Muscle of back (tissue), 11 donors: ENCODE data around the gene NFKBIA. TPM values are rescaled to one million over a fixed set of nuclear protein-coding genes. Genes with fewer than 3 reads are reported as not detected.
"Not testable (repeated sequence)": the region's sequence is repeated elsewhere in the genome, so short reads cannot be mapped to it uniquely, and the experiment has no call there.

ENCODE experiments used
- DNase-seq, 3 donors: peaks; one replicate each; pipeline versions ENCODE4 v3.0.0 to v3.0.0-alpha.2; 2013
- polyA plus RNA-seq, 10 donors: library from polyadenylated mRNA; unstranded; fragments of 120-200 nt; gene quantifications; one replicate each; pipeline ENCODE4 v1.2.1, GENCODE V29; 2013; ENCODE audit not compliant: insufficient read length in 10 of 10

NFKBIA gene
- polyA plus RNA-seq, 10 donors, result 35.5 to 64.4 (median 47.9) TPM

DNA sequence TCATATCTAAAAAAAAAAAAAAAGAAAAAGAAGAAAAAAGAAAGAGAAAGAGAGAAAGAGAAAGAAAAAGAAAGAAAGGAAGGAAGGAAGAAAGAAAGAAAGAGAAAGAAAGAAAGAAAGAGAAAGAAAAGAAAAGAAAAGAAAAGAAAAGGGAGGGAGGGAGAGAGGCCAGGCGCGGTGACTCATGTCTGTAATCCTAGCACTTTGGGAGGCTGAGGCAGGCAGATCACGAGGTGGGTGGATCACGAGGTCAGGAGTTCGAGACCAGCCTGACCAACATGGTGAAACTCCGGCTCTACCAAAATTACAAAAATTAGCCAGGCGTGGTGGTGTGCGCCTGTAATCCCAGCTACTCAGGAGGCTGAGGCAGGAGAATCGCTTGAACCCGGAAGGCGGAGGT is 31.3 kb downstream of the NFKBIA start:
- DNase-seq, result not testable (repeated sequence)

DNA sequence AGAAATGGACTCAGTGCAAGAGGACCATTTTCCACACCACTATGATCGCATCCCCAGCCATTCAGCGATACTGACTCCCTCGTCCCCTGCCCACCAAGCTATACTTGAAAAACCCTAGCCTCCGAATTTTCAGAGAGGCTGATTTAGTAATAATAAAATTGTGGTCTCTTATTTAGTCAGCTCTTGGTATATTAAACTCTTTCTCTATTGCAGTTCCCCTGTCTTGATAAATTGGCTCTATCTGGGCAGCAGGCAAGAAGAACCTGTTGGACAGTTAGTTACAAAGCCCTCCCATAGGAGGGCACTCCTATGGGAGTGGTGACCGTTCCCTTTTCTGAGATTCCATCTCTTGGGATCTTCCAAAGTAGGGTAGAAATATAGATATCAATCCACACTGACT is 33.6 kb downstream of the NFKBIA start:
- no peak for DNase-seq

DNA sequence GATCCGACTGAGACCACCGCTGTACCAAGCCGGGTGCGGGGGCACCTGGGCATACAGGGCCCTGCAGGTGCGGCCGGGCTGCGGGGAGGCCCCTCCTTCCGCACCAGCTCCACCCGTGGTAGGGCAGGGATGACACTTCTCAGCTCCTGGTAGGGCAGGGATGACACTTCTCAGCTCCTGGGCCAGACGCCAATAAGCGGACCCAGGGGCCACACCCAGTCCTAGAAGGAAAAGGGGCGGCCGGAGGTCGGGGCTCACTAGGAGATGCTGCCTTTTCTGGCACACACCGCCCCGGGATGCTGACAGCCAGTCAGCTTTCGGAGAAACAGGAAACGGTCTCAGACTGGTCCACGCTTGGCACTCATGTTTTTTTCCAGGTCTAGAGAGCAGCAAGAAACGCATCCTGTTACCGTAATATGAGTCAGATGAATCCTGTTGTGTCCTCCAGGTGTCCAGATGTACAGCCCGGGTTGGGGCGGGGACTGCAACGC is 34.8 kb downstream of the NFKBIA start:
- peak in 1 of 3 donors; percentile 52 for DNase-seq

DNA sequence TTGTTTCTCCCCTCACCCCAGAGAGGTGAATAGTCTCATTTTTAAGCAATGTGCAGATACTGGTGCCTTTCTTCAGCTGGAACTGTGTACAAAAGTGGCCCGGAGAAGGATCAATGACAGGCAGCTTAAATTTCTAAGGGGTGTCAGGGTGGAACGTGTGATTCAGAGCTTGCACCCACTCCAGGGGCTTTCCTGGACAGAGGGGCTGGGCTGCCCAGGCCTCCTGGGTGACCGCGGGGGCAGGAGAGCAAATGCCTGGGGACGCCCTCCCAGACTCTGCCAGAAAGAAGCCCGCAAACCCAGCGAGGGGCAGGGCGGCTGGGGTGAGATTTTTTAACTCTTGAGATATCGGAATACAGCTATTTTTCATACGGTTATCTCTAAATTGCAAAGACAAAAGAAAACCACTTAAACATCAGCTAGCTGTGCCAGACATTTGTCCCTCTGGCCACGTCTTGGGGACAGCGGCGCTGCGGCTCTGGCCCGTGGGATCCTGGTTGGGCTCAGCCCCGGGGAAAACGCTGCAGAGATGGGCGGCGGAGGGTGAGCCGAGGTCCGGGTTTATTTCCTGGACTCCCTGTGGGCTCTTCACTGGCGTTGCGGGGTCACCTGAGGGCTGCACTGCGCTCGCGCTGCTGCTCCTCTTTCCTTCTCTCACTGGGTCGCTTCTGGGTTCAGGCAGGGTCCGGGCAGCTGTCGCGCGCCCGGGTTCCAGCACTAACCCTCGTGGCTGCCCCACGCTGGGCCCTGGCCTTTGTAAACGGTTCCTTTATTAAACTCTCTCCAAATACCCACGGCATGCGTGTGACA is 35.8 kb downstream of the NFKBIA start:
- no peak for DNase-seq

DNA sequence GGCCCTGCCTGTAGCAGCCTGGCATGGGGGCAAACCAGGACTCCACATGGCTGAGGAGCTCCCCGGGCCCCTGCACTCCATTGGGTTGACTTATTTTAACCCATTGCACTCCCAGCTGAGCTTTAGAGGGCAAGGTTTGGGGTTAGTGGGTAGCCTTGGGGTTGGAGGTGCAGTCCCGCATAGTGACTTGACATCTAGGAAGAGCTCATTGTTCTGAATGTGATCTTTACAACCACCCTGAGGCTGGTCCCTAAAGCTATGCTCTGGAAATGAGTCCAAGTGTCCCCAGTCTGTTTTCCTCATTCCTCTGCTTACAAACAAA is 36.4 kb downstream of the NFKBIA start:
- DNase-seq, result no peak

DNA sequence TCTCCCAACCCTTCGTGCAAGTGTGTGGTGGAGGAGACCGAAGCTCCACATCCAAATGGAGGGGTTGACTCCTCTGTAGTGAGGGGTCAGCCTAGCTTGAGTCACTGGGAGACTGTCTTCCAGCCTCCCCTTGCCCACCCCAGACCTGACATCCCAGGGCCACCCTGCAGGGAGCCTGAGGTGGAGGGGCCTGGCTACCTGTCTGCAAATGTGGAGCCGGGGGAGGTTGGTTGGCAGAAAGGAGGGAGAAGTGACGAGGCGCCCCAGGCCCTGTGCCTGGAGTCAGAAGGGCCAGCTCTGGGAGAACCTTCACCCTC is 37.5 kb downstream of the NFKBIA start:
- DNase-seq, result no peak

DNA sequence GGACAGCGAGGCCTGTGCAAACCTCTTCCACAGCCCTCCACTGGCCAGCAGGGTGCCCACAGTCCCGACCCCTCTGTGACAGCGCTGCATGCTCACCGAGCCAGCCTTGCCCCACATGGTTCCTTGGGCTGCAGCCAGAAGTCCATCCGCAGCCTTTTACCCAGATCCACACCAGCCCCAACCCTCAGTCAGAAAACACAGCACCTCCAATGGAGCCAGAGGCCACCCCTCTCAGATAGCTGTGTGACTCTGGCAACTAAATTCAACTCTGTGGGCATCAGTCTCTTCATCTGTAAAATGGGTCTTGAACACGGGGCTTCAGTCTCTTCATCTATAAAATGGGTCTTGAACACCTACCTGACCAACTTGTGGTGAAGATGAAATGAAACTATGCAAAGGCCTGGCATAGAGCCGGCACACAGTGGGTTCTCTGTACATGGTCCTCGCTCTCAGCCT is 38.0 kb downstream of the NFKBIA start:
- no peak for DNase-seq

DNA sequence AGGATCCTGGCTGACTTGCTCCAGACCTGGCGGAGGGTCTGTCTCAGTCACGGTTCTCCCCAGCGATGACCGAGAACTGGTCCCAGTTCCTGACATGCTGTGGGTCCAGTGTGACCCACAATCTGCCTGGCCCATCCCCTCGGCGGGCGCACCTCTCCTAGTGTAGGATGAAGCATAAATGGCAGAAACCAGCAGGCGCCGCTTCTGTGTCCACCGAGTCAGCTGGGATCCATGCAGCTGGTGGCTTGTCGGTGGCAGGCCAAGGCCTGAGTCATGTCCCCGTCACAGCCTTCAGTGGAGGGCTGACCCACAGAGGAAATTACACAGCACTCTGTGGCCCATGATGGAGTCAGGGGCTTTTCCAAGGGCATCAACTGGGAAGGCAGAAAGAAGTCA is 38.5 kb downstream of the NFKBIA start:
- no peak for DNase-seq

DNA sequence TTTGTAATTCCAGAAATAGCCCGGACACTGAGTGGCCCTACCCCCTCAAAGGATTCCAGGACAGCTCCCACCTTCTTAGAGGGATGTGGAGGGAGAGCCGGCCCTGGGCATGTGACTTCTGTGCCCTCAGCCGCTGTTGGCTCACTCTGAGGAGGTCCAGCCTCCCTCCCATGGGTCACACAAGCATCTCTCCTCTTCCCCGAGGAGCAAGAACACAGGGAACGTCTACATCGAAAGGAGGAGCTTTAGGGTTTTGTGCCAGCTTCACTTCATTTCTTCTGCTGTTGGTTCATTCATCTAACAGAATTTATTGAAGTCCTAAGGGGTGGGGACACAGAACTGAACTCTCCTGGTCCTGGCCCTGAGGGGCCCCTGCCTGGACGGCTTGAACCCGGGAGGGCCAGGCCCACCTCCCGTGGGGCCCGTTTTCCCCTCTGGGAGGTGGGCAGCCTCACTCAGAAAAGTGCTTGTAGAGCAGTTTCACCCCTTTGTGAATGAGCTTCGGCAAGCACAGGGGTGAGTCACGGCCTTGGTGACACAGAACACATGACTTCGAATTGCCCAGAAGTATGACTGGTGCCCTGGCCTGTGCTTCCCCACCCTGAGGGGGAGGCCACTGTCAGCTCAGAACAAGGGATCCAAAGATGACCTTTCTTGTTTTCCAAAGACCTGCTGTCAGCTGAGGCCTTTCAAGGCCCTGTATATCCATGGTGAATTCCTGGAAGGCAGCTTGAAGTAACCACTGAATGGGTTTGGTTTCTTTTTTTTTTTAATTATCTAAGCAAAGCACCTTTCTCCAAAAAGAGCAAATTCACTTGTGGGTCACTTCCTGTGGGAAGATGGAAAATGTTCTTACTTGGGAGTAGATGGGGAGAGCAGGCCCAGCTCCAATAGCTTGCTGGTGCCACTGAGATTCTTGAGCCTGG is 39.2 kb downstream of the NFKBIA start:
- no peak for DNase-seq

DNA sequence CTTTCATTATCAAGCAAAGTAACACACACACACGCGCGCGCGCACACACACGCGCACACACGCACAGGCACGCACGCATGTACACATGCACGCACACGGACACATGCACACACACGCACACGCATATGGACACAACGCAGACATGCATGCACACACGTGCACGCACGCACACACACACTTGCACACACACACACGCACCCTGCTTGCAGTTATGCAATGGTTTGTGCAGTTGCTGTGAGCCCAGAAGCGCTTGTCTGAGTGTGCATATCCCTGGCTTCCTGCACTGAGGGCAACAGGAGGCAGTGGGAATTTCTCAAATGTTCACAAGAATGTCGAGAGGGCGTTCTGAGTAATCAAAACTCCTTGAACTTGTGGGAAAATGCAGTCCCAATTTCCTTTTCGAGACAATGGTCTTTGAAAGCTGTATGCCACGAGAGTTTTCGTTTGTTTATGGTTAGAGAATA is 41.6 kb downstream of the NFKBIA start:
- DNase-seq, result no peak

DNA sequence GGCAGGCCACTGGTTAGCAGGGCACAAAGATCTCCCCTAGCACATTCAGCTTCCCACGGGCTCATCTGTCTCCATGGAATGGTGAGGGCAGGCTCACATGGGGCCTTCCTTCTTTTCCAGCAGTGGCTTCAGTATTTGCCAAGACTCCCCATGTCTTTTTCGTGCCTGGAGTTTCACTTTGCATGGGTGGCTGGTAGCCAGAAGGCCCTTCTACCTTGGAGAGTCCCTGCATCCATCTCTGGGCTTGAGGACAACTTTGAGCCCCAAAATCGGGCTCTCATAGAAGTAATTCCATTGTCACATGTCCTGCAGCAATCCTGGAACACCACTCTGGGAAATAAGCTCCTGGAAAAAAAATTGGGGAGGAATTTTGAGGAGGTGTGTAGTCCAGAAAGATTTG is 42.1 kb downstream of the NFKBIA start:
- no peak for DNase-seq

DNA sequence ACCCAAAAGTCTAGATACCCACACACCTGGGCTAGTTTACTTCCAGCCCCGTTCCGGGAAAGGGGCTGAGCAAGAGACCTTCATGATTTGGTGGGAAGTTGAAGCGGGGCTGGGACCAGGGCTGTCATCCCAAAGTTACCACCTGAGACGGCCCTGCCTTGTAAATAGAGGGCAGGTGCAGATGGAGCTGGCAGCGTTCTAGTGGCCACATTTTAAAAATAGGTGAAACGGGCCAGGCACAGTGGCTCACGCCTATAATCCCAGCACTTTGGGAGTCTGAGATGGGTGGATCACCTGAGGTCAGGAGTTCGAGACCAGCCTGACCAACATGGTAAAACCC is 43.4 kb downstream of the NFKBIA start:
- no peak for DNase-seq

DNA sequence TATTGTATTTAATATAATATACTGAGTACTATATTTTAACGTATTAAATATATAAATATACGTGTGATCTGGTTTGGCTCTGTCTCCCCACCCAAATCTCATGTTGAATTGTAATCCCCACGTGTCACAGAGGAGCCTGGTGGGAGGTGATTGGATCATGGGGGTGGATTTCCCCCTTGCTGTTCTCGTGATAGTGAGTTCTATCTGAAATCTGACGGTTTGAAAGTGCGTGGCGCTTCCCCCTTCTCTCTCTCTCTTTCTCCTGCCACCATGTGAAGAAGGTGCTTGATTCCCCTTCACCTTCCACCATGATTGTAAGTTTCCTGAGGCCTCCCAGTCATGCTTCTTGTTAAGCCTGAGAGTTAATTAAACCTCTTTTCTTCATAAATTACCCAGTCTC is 44.9 kb downstream of the NFKBIA start:
- not testable (repeated sequence) for DNase-seq

DNA sequence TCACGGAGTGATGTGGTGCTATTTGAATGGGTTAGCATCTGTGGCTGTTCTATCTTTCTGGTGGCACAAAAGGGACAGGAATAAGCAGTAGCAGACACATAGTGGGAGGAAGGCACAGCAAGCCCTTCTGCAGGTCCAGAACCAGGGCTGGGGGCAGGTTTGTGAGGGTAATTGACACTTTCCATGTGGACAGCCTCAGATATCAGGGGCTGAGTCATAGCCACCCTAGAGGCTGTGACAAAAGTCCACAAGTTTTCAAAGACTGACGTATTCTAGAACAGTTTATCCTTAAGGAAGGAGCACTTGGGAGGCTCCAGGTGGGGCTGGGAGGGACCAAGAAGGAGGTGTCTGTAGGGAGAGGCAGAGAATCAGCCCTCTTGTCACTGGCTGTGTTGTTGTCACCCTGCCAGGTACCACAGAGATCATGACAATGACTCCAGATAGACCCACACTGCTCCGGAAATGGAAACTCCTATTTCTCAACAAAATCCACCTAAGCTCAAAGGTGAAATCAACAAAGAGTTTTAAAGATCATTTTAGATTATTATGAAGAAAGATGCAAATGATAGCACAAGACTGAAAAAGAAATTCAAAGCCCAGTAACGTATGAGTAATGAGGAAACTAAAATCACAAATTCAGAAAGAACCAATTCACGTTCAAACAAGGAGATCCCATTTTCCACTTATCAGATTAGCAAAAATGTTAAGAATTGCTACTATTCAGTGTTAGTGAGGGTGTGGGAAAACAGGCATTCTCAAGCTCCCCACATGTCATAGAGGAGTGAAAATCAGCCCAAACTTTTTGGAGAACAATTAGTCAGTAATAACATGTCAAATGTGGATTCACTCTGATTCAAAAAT is 48.3 kb downstream of the NFKBIA start:
- no peak for DNase-seq

DNA sequence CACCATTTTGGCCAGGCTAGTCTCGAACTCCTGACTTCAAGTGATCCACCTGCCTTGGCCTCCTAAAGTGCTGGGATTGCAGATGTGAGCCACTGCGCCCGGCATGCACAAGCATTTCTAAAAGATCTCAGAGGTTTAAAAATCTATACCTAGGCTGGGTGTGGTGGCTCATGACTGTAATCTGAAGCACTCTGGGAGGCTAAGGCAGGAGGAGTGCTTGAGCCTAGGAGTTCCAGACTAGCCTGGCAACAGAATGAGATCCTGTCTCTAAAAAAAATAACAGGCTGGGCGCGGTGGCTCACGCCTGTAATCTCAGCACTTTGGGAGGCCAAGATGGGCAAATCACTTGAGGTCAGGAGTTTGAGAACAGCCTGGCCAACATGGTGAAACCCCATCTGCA is 49.3 kb downstream of the NFKBIA start:
- not testable (repeated sequence) for DNase-seq

DNA sequence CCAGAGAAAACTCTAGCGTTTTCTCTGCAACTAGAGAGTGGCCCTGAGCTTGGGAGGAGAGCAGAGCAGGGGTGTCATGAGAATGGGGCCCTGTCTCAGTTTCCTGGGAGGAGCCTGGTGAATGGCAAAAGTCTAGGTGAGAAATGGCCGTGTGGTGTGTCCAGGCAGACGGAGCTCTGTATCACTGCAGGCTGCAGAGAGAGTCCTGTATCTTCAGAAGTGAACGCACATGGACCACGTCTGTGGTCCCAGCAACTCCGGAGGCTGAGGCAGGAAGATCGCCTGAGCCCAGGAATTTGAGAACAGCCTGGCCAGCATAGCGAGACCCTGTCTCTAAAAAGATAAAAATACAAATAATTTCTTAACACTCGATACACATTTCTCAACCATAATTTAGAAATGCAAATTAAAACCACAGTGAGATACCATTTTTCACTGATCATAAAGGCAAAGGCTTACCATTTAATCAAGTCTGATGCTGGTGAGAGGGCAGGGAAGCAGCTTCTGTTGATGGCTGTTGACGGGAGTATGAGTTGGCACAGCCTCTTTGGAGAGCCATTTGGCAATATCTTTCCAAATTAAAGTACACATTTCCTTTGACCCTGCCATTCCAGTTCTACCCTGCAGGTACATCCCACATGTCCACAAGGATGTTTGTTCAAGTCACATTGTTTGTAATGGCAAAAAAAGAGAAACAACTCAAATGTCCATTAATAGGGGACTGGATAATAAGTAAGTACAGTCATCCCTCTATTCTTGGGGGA is 51.0 kb downstream of the NFKBIA start:
- DNase-seq, result no peak

DNA sequence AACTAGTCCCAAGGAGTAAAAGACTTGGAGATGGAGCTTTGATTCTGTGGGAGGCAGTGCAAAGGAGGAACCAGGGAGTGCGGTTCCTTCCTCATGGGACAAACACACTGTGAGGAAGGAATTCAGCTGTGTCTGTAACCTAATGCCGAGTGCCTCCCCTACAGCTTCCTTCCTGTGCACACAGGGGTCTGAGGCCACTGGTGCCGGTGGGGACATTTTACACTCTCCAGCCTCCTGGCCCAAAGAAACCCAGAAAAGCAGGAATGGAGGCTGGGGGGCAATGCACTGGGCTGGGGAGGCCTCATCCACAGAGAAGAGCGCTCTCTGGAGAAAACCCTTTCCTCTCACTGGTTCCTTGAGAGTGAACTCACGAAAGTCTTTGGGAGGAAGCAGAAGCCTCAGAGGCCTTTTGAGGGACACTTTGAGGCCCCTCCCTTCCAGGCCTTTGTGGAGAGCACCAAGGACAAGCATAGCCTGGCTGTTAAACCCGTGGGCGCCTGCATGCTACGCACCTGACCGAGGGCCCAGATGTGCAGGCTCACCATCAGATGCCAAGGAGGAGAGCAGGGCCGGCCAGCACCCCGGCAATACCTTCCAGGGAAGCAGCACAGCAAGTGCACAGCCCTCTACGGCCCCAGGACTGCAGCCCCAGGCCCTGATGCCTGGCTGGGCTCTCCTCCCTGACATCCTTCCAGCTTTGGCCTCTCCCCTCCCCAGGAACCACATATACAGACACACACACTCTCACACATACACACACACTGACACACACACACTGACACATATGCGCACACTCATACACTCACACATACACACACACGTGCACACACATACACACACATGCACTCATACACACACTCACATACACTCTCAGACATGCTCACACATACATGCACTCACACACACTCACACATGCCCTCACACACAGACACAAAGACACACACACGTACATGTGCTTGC is 52.0 kb downstream of the NFKBIA start:
- DNase-seq, result no peak

DNA sequence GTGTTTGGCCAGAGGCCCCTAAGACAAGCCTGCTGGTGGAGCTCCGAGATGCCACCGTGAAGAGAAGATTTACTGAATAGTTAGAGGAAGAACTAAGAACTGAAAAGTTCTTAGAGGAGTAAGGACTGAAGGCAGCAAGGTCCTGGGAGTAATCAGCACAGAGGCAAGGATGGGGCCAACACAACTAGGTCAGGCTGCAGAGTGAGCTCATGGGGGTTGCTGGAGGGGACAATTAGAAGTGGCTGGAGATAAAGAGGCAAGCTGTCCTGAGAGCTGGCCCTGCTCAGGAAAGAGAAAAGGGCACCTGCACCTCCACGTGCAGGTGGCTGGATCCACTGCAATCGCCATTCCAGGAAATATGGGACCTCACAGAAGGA is 52.7 kb downstream of the NFKBIA start:
- no peak for DNase-seq
